ENCODE data around the gene GLYATL1. TPM values are rescaled to one million over a fixed set of nuclear protein-coding genes. Genes with fewer than 3 reads are reported as not detected.

GLYATL1 gene
- total and polyA plus RNA-seq, 2 of the 8 experiments (the other 6 are each of a cell fraction or from before 2014, with no cell fraction given): 8.6 to 10.7 TPM

DNA sequence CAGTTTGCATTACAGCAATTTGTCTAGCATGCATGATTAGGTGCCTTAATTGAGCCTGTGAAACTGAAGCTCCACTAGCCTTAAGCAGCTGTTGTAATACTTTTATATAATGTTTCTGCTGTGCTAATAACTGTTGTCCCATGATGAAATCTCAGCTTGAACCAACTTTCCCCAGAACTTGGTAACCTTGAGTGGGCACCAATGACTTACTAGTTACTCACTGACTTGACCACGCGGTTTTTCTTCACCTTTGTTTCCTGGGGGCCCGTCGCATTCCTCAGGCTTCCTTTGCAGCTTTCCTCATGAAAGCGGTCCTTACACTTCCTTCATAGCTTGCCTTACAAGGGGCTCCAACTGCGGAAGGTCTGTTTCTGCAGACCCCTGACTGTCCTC lies 11.2 kb upstream of the GLYATL1 start (continued):
- TF ChIP-seq SIX5 (IDR thresholded peaks at IDR 0.05; ENCODE audit: low read depth, low read length): no peak
- TF ChIP-seq EP300 (IDR thresholded peaks at IDR 0.05; ENCODE audit: borderline replicate concordance in 1 of 2, low read depth in 2 of 2, low read length in 2 of 2): no peak
- no peak for TF ChIP-seq SP1 (IDR thresholded peaks at IDR 0.05; ENCODE audit: low read depth, low read length)
